Peyer's patch (tissue), 4 donors: ENCODE results near the gene VPS13C.

Source experiments
- POLR2A ChIP-seq, 2 donors: fragments of 450-650 bp; IDR thresholded peaks; one replicate each; pipeline ENCODE4 v1.5.1; 2017; ENCODE audit warnings: antibody characterized with exemption in 2 of 2, mild to moderate bottlenecking in 2 of 2, moderate library complexity in 2 of 2
- TF ChIP-seq, protein P1 (sequence below), 6 experiments: fragments of 450-650 bp in 4 of 6; fragments of 200-600 bp in 2 of 6; sonication (generic) in 1 of 6; IDR thresholded peaks; one replicate each; pipeline ENCODE4 v1.5.1; 2017 to 2019; ENCODE audit warnings: antibody characterized with exemption in 6 of 6, mild to moderate bottlenecking in 3 of 6, moderate library complexity in 1 of 6

DNA sequence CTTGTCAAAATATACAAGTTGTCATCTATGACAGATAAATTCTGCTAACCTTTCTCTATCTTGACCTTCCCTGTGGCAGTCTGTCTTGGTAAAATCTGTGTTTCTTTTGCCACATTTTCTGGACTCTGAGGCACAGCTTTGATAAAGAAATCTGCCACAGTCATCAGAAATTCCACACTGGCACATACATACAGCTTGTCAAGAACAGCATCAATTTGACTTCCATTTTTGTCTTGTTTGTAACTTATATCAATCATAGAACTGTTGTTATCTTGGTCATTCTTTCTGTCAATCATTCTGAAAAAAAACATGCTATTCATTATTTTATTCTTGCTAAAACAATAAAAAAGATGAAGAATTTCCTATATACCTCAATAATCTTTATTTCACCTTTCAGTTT is 130.8 kb downstream of the VPS13C start:
- TF ChIP-seq, protein P1, sequence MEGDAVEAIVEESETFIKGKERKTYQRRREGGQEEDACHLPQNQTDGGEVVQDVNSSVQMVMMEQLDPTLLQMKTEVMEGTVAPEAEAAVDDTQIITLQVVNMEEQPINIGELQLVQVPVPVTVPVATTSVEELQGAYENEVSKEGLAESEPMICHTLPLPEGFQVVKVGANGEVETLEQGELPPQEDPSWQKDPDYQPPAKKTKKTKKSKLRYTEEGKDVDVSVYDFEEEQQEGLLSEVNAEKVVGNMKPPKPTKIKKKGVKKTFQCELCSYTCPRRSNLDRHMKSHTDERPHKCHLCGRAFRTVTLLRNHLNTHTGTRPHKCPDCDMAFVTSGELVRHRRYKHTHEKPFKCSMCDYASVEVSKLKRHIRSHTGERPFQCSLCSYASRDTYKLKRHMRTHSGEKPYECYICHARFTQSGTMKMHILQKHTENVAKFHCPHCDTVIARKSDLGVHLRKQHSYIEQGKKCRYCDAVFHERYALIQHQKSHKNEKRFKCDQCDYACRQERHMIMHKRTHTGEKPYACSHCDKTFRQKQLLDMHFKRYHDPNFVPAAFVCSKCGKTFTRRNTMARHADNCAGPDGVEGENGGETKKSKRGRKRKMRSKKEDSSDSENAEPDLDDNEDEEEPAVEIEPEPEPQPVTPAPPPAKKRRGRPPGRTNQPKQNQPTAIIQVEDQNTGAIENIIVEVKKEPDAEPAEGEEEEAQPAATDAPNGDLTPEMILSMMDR (IDR thresholded peaks at IDR 0.05) = no peak
- TF ChIP-seq POLR2A (IDR thresholded peaks at IDR 0.05) = no peak
